ENCODE data around the gene SLCO2A1.

DNA sequence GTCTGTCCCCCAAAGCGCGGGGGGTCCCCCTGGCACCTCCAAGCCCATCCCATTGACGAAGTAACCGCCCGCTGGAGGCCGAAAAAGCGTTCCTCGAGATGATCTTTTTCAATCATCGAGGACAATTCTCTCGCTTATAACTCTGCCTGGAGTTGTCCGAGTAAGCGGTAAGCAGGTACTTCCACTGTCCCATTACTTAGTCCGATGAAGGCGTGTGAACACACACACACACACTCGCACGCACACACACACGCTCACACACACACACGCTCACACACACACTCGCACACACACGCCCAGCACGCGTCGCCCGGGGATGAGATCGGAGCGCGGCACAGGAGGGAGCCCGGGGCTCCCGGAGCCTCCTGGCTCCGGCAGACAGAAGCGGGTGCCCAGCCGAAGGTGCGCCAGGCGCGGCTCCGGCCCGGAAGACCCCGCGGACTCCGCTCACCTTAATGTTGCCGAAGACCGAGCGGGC, 430 bp downstream of the SLCO2A1 start:
- peak in 1 of 3 donors; percentile 4 for TF ChIP-seq POLR2A (IDR thresholded peaks at IDR 0.05)
- TF ChIP-seq, protein P1, sequence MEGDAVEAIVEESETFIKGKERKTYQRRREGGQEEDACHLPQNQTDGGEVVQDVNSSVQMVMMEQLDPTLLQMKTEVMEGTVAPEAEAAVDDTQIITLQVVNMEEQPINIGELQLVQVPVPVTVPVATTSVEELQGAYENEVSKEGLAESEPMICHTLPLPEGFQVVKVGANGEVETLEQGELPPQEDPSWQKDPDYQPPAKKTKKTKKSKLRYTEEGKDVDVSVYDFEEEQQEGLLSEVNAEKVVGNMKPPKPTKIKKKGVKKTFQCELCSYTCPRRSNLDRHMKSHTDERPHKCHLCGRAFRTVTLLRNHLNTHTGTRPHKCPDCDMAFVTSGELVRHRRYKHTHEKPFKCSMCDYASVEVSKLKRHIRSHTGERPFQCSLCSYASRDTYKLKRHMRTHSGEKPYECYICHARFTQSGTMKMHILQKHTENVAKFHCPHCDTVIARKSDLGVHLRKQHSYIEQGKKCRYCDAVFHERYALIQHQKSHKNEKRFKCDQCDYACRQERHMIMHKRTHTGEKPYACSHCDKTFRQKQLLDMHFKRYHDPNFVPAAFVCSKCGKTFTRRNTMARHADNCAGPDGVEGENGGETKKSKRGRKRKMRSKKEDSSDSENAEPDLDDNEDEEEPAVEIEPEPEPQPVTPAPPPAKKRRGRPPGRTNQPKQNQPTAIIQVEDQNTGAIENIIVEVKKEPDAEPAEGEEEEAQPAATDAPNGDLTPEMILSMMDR (IDR thresholded peaks at IDR 0.05), result no peak

All from body of pancreas (tissue), 4 donors.